Caco-2 (cell line): Measurements from ENCODE around the gene COL5A1. TPM values are rescaled to one million over a fixed set of nuclear protein-coding genes. Genes with fewer than 3 reads are reported as not detected.

Experiments
- BruUV-seq: library from RNA; stranded (reverse); fragments of 400-500 nt; replicated peaks from 2 replicates; lab custom pipeline; 2021; lab: Mats Ljungman, UMichigan
- CTCF ChIA-PET: fragments of 300-600 bp; sonication (Branson Sonifier 250); formaldehyde crosslinking; loops from one replicate; lab custom pipeline; 2022; ENCODE audit warnings: antibody characterized with exemption; lab: Charles Lee
- POLR2A ChIA-PET: fragments of 300-600 bp; sonication (Branson Sonifier 250); formaldehyde crosslinking; loops from one replicate; lab custom pipeline; 2022; ENCODE audit warnings: antibody characterized with exemption; lab: Charles Lee
- DNase-seq, 2 experiments: peaks; one replicate each; pipeline versions ENCODE4 v3.0.0 to v3.0.0-alpha.2; 2020 to 2022
- H3K27me3 ChIP-seq: replicated peaks from 2 replicates; pipeline ENCODE4 v1.6.0; 2011; ENCODE audit warnings: low read length; ENCODE audit not compliant: control insufficient read depth, insufficient read depth
- H3K36me3 ChIP-seq: 2 replicates; pipeline ENCODE4 v1.5.1; 2011; ENCODE audit warnings: low read length; ENCODE audit not compliant: control insufficient read depth, insufficient read depth
- H3K4me1 ChIP-seq: fragments of 250-450 bp; sonication (Bioruptor Pico); 2 replicates; pipeline ENCODE4 v1.5.1; 2020; ENCODE audit warnings: mild to moderate bottlenecking
- H3K4me3 ChIP-seq: 2 replicates; pipeline ENCODE4 v1.5.1; 2011; ENCODE audit warnings: low read depth, mild to moderate bottlenecking, control low read depth, low read length
- H3K9me3 ChIP-seq: fragments of 250-450 bp; sonication (Bioruptor Pico); 2 replicates; pipeline ENCODE4 v1.5.1; 2020; ENCODE audit warnings: mild to moderate bottlenecking, moderate library complexity
- H3K27ac Mint-ChIP-seq: one replicate; pipeline ENCODE4 v1.8.0; 2022; ENCODE audit warnings: mixed read lengths; ENCODE audit not compliant: unreplicated experiment
- H3K27me3 Mint-ChIP-seq: one replicate; pipeline ENCODE4 v1.8.0; 2022; ENCODE audit warnings: mixed read lengths; ENCODE audit not compliant: insufficient read depth, unreplicated experiment
- H3K36me3 Mint-ChIP-seq: one replicate; pipeline ENCODE4 v1.8.0; 2022; ENCODE audit warnings: mild to moderate bottlenecking, mixed read lengths; ENCODE audit not compliant: insufficient read depth, unreplicated experiment
- H3K4me1 Mint-ChIP-seq: one replicate; pipeline ENCODE4 v1.8.0; 2022; ENCODE audit warnings: low read depth, mixed read lengths; ENCODE audit not compliant: unreplicated experiment
- H3K4me3 Mint-ChIP-seq: one replicate; pipeline ENCODE4 v1.8.0; 2022; ENCODE audit warnings: mild to moderate bottlenecking, moderate library complexity, mixed read lengths; ENCODE audit not compliant: unreplicated experiment
- H3K9me3 Mint-ChIP-seq: one replicate; pipeline ENCODE4 v1.8.0; 2022; ENCODE audit warnings: mixed read lengths; ENCODE audit not compliant: unreplicated experiment
- CTCF ChIP-seq, 2 experiments: fragments of 200-600 bp in 1 of 2; IDR thresholded peaks; 1 replicate in 1 of 2; 2 replicates in 1 of 2; pipeline versions ENCODE4 v1.5.1 to v1.8.0; 2011 to 2022; ENCODE audit warnings: antibody characterized with exemption in 1 of 2, control low read depth in 1 of 2, inconsistent platforms in 1 of 2, low read depth in 1 of 2, low read length in 1 of 2, mild to moderate bottlenecking in 1 of 2, moderate library complexity in 1 of 2; ENCODE audit not compliant: insufficient read depth in 1 of 2, severe bottlenecking in 1 of 2, unreplicated experiment in 1 of 2
- intact Hi-C: fragments of 100-400 bp; cut with micrococcal nuclease; formaldehyde crosslinking; loops from one replicate; pipeline ENCODE4 v1.10.0; 2022; ENCODE audit not compliant: unreplicated experiment
- total RNA-seq: library from RNA; stranded (reverse); gene quantifications from 2 replicates; pipeline ENCODE4 v1.2.3, GENCODE V29; 2022

The COL5A1 gene
- total RNA-seq, 1 experiment from 2014 or later = 4.8 TPM

GRCh38 chr9:134756098-134756497 lies 114.5 kb downstream of the COL5A1 start:
- no peak for DNase-seq
- H3K36me3 Mint-ChIP-seq = peaks cover 7% of the 10 kb centered on the region
- H3K27ac Mint-ChIP-seq = no peak overlapping the region
- Histone ChIP-seq H3K27me3 (no peaks in the 10 kb centered on the region), H3K9me3 (no peaks in the 10 kb centered on the region; the same call in 1 of the 2 replicates), H3K4me3 (no peak overlapping the region), H3K36me3 (no peaks in the 10 kb centered on the region), H3K4me1 (no peaks in the 10 kb centered on the region)
- BruUV-seq = no TSS peak
- no peak for TF ChIP-seq CTCF (IDR thresholded peaks at IDR 0.05; ENCODE audit: insufficient read depth in 1 of 2, low read depth in 1 of 2, low read length in 1 of 2, severe bottlenecking in 1 of 2, unreplicated experiment in 1 of 2)
- intact Hi-C loops = no loop called here
- no peak overlapping the region for H3K4me3 Mint-ChIP-seq
- ChIA-PET CTCF (no interaction called here), POLR2A (no interaction called here)
- peaks cover 4% of the 10 kb centered on the region for H3K27me3 Mint-ChIP-seq
- peaks cover 10% of the 10 kb centered on the region for H3K9me3 Mint-ChIP-seq
- H3K4me1 Mint-ChIP-seq = no peaks in the 10 kb centered on the region

GRCh38 chr9:134757216-134757975 lies 115.8 kb downstream of the COL5A1 start:
- ChIA-PET POLR2A (no interaction called here), CTCF (no interaction called here)
- Mint-ChIP-seq H3K27me3 (peaks cover 4% of the 10 kb centered on the region), H3K9me3 (peaks cover 13% of the 10 kb centered on the region), H3K4me3 (no peak overlapping the region), H3K4me1 (no peaks in the 10 kb centered on the region), H3K36me3 (peaks cover 7% of the 10 kb centered on the region), H3K27ac (no peak overlapping the region)
- H3K27me3 ChIP-seq = no peaks in the 10 kb centered on the region
- H3K36me3 ChIP-seq = no peaks in the 10 kb centered on the region
- no peaks in the 10 kb centered on the region; the same call in 1 of the 2 replicates for H3K9me3 ChIP-seq
- intact Hi-C loops = no loop called here
- no peak for TF ChIP-seq CTCF (IDR thresholded peaks at IDR 0.05; ENCODE audit: insufficient read depth in 1 of 2, low read depth in 1 of 2, low read length in 1 of 2, severe bottlenecking in 1 of 2, unreplicated experiment in 1 of 2)
- H3K4me1 ChIP-seq = no peaks in the 10 kb centered on the region
- no TSS peak for BruUV-seq
- no peak for DNase-seq
- no peak overlapping the region for H3K4me3 ChIP-seq

GRCh38 chr9:134758949-134759607 lies 117.5 kb downstream of the COL5A1 start:
- intact Hi-C loops = no loop called here
- Histone ChIP-seq H3K27me3 (no peaks in the 10 kb centered on the region), H3K4me1 (no peaks in the 10 kb centered on the region), H3K36me3 (no peaks in the 10 kb centered on the region), H3K9me3 (no peaks in the 10 kb centered on the region; the same call in 1 of the 2 replicates), H3K4me3 (no peak overlapping the region)
- no peak for TF ChIP-seq CTCF (IDR thresholded peaks at IDR 0.05; ENCODE audit: insufficient read depth in 1 of 2, low read depth in 1 of 2, low read length in 1 of 2, severe bottlenecking in 1 of 2, unreplicated experiment in 1 of 2)
- H3K9me3 Mint-ChIP-seq = peaks cover 13% of the 10 kb centered on the region
- POLR2A ChIA-PET = no interaction called here
- H3K4me1 Mint-ChIP-seq = no peaks in the 10 kb centered on the region
- no peak overlapping the region for H3K4me3 Mint-ChIP-seq
- peaks cover 4% of the 10 kb centered on the region for H3K27me3 Mint-ChIP-seq
- no TSS peak for BruUV-seq
- DNase-seq = no peak
- peaks cover 7% of the 10 kb centered on the region for H3K36me3 Mint-ChIP-seq
- H3K27ac Mint-ChIP-seq = no peak overlapping the region
- CTCF ChIA-PET = no interaction called here
